GM19023 (cell line): ENCODE data around the gene RCBTB2.

Experiments used
- ATAC-seq: cut with Tn5 transposase; IDR thresholded peaks from one replicate; pipeline ENCODE4 v1.9.1; 2021; ENCODE audit warnings: mild to moderate bottlenecking, moderate library complexity; ENCODE audit not compliant: unreplicated experiment

RCBTB2 gene

DNA sequence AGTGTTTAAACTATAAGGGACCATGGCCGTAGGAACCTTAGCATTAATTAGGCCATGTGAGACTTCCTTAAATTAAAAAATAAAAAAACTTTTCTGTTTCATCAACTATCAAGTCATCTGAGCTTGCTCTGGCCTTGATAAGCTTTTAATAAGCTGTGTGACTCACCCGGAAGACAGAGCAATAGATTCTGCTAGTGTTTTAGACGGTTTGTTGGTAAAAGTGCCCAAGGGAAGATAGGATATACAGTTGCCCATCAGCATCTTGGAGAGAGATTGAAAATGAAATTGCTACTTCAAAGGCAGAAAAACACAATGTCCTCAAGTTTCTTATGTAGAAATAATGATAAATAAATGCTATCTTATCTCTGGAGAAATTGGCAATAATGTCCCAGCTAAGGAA, 31.2 kb upstream of the RCBTB2 start:
- ATAC-seq: no peak

DNA sequence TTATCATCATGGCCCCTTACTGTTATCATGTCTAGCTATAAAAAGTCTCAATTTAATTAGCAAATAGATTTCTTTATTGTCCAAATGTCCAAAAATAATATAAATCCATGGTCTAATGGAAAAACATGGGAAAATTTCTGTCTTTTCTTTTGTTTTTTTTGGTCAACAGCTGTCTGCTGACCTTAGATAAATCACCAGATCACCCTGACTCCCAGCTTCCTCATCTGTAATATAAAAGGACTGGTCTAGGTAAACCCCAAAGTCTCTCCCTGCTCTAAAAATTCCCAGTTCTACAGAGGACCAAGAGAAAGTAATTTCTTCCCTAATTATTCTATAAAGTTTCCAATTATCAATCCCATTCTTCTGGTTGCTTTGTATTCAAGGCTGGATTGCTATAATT, 30.7 kb upstream of the RCBTB2 start:
- ATAC-seq: no peak

DNA sequence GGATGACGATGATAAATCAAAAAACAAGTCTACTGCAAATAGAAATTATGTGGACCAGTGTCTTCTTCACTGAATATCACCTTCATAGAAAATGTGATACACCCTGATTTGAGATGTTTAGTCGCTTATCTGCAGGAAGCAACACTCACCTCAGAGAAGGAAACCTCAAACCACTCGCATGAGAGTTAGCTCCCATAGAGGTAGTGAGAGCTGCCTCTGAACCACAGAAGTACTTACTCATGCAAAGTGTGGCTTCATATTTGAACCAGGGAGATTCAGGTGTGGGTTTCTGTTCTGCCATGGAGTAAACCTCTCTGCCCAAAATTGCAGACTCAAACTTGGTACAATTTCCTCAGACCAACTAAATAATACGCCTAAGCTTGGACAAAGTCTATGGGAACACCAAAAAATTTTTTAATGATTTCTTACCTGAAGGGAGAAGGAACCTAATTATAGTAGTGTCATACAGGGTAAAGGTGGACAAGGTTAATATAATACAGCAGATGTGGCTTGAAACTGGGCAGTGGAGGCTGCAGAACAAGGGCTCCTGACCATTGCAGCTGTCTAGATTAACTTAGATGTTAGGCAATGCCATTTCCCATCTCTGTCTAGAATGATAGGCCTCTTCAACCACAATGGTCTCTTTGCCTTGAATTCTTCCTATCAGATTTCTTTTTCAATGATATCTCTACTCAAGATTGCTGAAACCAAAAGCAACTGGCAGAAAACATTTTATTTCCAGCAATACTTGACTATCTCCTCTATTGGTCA, 29.6 kb upstream of the RCBTB2 start:
- ATAC-seq: peak; percentile 98

DNA sequence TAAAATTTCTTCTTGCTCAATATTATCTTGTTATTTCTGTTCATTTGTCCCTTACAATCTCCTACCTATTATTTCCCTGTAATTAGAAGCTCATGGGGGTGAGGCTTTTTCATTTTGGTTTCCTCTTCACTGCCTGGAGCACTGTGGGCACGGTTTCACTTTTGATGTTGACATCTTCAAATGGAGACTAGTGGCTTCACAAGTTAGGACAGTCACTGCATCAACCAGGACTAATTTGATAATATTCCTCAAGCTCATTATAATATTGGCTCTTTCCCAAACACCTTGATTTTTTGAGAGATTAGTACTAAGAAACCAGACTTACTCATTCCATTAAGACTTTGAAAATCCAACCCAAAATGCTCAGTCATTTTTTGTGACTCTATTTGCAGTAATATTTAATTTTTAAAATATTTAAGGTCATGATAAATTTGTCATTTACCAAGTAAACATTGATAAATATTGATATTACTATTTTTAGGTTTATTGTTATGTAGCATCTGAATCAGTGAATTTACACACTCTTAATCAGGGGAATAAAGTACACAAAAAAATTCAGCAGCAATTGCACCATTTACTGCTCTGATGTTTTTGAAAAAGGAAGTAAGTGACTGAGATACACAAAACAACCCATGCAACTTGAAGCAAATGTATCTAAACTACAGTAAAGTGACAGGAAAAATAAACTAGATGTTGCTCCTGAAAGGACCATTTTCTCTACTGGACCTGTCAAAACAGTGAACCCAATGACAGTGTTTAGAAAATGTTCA, 28.8 kb upstream of the RCBTB2 start:
- ATAC-seq: no peak

DNA sequence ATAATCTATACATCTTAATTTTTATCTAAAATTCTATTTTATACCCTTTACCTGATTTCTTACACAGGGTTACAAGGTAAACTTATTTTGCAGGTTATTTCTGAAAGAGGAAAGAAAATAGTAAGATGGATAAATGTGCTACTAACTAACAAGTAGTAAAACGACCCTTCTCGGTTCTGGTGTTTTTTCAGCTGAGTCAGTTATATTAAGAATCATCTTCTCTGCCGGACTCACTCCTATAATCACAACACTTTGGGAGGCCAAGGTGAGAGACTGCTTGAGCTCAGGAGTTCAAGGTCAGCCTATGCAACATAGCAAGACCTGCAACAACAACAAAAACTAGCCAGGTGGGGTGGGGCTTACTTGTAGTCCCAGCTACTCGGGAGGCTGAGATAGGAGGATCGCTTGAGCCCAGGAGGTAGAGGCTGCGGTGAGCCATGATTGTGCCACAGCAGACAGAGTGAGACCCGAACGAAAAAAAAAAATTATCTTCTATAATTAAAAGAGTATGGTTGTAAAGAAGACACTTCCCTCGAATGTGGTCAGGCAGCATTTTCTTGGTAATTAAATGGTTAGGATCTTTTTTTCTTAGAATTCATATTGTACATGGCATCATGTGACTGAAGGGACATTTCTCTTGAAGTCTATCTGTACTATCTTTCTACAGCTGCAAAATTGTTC, 27.9 kb upstream of the RCBTB2 start:
- no peak for ATAC-seq

DNA sequence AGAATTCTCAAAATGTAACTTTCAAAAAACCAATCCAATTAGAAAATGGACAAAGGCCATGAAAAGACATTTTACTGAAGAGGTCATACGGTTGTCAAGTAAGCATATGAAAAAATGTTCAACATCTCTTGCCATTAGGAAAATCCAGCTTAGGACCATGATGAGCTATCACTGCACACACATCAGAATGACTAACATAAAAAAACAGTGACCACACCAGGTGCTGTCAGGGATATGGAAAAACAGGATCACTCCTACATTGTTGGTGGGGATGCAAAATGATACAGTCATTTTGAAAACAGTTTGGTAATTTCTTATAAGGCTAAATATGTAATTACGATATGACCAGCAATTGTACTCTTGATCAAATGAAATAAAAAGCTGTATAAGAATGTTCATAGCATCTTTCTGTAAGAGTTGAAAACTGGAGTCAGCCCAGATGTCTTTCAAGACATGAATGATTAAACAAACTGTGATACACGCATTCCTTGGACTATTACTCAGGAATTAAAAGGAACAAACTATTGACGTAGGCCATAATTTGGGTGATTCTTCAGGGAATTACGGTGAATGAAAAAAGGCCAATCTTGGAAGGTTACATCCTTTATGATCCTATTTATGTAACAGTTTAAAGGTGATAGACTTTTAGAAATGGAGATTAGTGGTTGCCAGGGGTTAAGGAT, 26.9 kb upstream of the RCBTB2 start:
- ATAC-seq: no peak

DNA sequence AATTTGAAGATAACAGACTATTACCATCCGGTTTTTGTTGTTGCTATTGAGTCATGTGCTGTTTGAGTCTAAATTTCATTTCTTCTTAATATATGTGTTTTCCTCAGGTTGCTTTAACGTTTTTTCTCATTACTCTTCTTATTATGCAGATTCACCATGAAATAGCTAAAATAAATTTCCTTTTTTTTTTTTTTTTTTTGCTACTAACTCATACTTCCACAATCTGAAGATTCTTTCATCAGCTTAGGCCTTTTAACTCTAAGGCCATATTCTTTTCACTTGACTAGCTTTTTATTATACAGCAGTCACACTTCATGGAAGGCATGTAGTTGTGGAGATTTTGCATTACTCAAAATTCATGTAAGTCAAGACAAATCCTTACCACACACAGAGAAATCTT, 23.9 kb upstream of the RCBTB2 start:
- no peak for ATAC-seq

DNA sequence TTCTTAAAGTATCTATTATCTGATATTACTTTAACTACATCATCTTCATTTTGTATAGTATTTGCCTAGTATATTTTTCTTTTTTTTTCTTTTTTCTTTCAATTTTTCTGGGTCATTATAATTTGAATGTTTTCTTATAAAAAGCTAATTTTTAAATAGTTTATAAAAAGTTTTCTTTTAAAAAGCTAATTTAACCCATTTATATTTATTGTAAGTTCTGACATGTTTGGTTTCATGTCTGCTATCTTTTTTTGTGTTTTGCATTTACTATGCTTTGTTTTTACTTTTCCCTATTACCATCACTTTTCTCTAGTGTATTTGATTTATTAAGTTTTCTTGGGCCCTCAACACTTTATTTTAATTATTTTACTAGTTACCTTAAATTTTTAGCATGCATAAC, 22.6 kb upstream of the RCBTB2 start:
- no peak for ATAC-seq

DNA sequence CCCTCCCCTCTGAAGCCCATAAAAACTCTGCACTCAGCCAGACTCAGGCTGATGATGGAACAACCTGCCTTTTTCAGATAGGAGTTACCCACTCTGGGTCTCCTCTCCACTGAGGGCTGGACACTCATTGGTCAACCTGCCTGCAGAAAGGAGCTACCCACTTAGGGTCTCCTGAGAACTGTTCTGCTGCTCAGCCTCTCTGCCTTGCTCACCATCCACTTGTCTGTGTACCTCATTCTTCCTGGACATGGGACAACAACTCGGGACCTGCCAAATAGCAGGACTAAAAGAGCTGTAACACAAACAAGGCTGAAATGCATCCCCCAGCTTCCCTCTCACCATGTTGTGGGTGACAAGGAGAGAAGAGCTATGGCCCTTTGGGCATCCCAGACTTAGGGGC, 18.4 kb upstream of the RCBTB2 start:
- no peak for ATAC-seq

DNA sequence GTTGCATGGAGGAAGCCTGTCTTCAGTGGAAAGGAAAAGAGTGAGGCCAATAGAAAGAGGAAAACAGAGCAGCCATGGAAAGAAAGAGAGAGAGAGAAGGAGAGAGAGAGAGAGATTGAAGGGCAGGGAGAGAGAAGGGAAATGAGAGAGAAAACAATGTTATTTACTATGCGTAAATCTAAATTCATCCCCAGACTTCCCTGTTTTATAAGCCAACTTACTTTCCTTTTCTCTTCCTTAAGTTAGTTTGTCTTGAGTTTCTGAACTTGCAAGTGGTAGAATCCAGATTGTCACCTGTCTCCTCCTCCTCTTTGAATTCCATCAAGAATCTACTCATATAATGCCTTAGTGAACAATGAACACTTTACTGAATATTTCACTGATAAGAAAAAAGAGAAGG, 16.8 kb upstream of the RCBTB2 start:
- ATAC-seq: no peak

DNA sequence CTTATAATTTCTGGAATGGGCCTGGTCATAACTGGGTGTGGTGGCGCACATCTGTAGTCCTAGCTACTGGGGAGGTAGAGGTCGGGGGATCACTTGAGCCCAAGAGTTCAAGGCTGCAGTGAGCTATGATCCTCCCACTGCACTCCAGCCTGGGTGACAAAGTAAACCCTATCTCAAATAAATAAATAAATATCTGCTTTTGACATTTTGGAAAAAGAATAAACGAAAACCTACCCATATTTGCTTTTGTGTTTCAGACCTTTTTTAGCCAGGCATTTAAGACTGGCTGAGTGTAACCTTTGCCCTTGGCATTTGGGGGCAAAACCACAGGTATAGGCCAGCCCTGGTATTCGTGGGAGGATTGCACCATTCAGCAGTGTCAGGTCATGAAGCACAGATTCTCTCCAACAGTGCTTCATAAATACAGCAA, 14.8 kb upstream of the RCBTB2 start:
- ATAC-seq: no peak

DNA sequence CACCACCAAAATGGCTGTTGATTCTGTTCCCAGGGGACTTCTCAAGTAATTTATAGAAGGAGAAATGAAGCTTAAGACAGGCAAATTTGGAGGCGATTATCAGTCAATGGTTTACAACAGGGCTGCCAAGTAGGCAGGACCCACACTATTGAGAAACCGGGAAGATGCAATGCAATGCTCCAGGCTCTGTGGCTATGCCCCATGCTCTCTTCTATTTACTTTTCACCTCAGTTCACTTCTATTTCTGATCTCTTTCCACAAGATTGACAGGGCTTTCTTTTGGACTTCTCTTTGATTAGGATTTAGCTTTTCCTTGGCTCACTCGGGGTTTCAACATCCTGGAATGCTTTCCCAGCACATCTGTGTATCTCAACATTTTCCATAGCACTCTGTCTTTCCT, 12.7 kb upstream of the RCBTB2 start:
- no peak for ATAC-seq

DNA sequence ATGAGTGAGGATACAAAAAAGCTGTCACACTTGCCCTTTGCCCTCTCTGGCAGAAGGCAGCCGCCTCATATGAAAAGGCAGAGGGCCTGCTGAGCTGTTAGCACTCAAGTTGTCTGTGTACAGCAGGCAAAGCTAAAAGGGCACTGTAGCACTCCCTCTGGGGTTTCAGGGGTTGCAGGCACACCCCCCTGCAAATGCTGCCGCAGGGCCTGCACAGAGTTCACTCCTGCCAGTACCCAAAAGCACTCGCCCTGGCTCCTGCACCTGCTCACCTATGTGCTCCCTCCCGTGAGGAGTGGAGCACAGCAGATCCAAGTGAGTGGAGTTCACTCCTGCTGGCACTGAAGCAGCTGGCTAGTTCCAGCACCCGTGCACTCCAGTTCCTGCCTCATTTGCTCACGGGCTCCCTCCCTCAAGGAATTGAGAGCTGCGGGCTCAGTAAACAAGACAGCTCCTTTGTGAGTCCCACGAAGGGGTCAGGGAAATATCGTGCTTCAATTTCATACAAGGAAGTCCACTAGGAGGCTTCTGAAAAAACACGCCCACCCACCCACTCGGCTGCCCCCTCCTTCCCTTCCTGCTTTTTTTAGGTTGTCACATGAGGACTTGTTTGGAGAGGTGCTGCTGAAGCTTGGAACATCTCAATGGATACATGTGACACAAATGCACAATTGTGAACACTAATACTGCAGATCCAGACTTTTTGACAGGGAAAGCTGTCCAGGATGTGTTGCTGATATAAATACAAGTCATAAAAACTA, 9.9 kb upstream of the RCBTB2 start:
- ATAC-seq: no peak

DNA sequence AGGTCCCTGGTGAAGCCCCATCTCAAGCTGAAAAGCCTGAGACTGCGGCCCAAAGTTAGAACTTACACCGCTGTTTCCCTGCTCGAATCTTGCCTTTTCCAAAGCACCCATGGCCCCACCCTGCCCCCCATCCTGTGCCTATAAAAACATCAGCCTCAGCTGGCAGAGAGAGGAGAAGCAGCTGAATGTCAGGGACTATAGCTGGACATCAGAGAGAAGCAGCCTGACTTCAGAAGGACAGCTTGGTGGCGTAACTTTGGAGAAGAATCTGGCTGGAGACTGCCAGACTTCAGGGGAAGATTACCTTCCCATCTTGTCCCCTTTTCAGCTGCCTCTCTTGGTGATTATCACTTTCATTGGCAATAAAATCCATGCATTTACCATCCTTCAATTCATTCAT, 9.3 kb upstream of the RCBTB2 start:
- ATAC-seq: no peak

DNA sequence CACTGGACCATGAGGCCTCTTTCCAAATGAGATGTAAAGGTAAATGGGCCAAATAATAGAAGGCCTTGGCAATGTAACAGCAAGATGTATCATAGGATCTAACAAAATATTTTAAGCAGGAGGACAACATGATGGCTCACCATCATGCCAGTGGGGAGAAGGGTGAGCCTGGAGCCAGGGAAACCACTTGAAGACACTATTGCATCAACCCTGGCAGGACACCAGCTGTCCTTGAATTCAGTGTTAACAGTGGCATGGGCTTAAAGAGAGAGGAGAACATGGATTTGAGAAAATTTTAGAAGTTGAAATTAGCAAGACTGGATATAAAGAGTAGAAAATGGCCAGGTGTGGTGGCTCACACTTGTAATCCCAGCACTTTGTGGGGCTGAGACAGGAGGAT, 6.7 kb upstream of the RCBTB2 start:
- ATAC-seq: no peak

DNA sequence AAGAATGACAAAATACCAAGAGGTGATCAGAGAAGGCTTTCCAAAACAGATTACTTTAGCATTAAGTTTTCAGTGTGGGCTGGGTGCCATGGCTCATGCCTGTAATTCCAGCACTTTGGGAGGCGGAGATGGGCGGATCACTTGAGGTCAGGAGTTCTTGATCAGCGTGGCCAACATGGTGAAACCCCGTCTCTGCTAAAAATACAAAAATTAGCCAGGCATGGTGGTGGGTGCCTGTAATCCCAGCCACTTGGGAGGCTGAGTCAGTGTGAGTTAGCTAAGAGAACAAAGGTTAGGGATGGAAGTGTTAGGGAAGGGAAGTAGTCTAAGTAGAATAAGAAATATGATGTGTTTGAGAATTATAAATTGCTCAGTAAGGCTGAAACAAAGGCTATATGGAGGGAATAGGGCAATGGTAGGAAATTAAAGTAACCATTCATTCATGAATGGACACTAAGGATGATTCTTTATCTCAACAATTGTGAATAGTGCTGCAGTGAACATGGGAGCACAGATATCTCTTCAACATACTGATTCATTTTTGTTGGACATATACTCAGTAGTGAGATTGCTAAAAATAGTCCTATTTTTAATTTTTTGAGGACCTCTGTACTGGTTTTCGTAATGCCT, 3.9 kb upstream of the RCBTB2 start:
- no peak for ATAC-seq

DNA sequence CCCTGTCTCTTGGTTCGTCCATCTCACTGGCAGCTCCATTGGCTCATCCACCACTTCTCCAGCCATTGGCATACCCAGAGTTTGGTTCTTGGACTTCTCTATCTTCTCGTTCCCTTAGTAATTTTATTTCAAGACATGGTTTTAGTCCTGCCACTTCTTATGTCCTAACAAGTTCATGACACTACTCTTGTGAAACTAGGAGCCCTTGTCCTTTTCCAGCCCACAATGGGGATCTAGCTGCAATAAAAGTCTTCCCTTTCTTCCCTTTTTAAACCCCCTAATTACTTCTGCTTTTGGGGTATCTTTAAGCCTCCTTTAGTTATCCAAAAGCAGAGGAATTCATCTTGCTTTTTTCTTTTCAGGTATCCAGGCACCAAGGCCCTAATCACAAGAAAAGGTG, 2.9 kb upstream of the RCBTB2 start:
- no peak for ATAC-seq

DNA sequence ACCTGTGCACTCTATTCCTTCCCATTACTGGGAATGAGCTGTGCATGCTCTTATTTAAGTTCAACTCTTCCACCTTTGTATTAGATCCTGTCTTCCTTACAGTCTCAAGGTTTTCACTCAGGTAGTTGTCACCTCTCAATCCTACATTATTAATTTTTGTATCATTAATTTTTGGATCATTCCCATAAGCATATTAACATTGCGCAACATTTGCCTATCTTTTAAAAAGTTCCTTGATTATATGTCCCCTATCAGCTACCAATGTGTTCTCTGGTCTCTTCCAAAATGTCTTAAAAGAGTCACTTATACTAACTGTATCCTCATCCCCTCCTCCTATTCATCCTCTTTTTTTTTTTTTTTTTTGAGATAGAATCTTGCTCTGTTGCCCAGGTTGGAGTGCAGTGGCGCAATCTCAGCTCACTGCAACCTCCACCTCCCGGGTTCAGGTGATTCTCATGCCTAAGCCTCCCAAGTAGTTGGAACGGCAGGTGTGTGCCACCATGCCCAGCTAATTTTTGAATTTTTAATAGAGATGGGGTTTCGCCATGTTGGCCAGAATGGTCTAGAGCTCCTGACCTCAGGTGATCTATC, 2.1 kb upstream of the RCBTB2 start:
- no peak for ATAC-seq

DNA sequence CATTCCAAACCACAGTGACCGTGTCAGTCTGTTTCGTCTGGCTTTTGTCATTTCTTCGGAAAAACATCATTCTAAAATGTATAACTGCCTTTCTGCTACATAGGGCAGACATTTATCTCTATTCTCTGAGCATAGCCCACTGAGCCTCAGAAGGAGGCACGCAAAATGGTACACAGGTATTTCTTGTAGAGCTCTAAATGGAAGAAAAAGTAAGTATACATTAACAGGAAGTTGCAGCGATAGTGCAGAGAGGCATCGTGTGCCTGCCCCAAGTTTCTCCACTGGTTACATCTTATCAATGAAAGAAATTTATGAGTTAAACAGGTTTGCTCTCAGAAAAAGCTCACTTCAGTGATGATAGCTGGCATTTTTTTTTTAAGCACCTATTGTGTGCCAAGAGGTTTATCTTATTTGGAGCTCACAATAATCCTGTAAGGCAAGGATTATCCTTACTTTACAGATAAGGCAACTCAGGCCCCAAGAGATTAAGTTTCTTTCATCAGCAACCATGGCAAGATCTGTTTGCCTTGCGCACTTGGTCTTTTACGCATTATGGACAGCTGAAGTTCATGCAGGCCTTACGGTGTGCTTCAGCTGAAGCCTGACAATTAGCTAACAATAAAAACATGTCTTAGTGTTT, 1.2 kb upstream of the RCBTB2 start:
- ATAC-seq: no peak

DNA sequence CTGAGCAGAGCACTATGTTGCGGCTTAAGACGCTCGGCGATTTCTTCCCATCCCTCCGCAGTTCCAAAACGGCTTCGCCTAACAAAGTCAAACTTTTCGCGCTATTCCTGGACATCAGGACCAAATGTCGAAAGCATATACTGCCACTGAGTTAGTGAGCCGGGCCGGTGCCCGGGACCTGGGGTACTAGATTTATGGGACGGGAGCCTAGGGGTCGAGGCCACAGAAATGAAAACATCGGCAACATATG, 699 bp downstream of the RCBTB2 start:
- peak; percentile 8 for ATAC-seq
